H1 (cell line): Measurements from ENCODE around the gene RINT1. TPM values are rescaled to one million over a fixed set of nuclear protein-coding genes. Genes with fewer than 3 reads are reported as not detected.

ENCODE experiments used
- CTCF ChIA-PET: fragments of 300-600 bp; sonication (Branson Sonifier 250); formaldehyde crosslinking; loops from one replicate; lab custom pipeline; 2021; ENCODE audit not compliant: partially characterized antibody; lab: Charles Lee
- POLR2A ChIA-PET: fragments of 300-600 bp; sonication (Branson Sonifier 250); formaldehyde crosslinking; loops from one replicate; lab custom pipeline; 2021; ENCODE audit warnings: inconsistent platforms; ENCODE audit not compliant: partially characterized antibody; lab: Charles Lee
- DNase-seq, 2 experiments: peaks; one replicate each; pipeline versions ENCODE4 v3.0.0 to v3.0.0-alpha.2; 2010 to 2022; ENCODE audit warnings: low spot score in 2 of 2, low read depth in 1 of 2, mixed read lengths in 1 of 2
- FAIRE-seq: peaks from 2 replicates; lab custom pipeline; 2011; peaks lifted over from hg19 to GRCh38; lab: Jason Lieb, UNC
- H2AFZ ChIP-seq: 2 replicates; pipeline ENCODE4 v1.8.1; 2012; ENCODE audit warnings: low read length, inconsistent platforms
- H2AK5ac ChIP-seq: 2 replicates; pipeline ENCODE4 v1.6.1; 2013; ENCODE audit warnings: low read depth, low read length
- H2BK120ac ChIP-seq: replicated peaks from 2 replicates; pipeline ENCODE3; 2013; ENCODE audit warnings: low read depth, low read length, inconsistent platforms
- H2BK12ac ChIP-seq: 2 replicates; pipeline ENCODE4 v1.6.1; 2013; ENCODE audit warnings: low read depth, low read length
- H2BK15ac ChIP-seq: 2 replicates; pipeline ENCODE4 v1.6.1; 2013; ENCODE audit warnings: low read length
- H2BK20ac ChIP-seq: 2 replicates; pipeline ENCODE4 v1.6.1; 2013; ENCODE audit warnings: low read length
- H2BK5ac ChIP-seq: 2 replicates; pipeline ENCODE4 v1.6.1; 2013; ENCODE audit warnings: low read depth, low read length
- H3K14ac ChIP-seq: 2 replicates; pipeline ENCODE4 v1.6.1; 2013; ENCODE audit warnings: inconsistent platforms; ENCODE audit not compliant: insufficient read length
- H3K18ac ChIP-seq: 2 replicates; pipeline ENCODE4 v1.6.1; 2013; ENCODE audit warnings: low read length; ENCODE audit errors: extremely low read depth
- H3K23ac ChIP-seq: 2 replicates; pipeline ENCODE4 v1.6.1; 2013; ENCODE audit warnings: inconsistent platforms; ENCODE audit not compliant: insufficient read length
- H3K23me2 ChIP-seq: 2 replicates; pipeline ENCODE4 v1.6.1; 2013; ENCODE audit warnings: low read depth, low read length
- H3K27ac ChIP-seq: 2 replicates; pipeline ENCODE4 v1.6.1; 2011; ENCODE audit warnings: low read depth, low read length, inconsistent platforms
- H3K27me3 ChIP-seq, 4 experiments: replicated peaks in 1 of 4; 1 replicate in 1 of 4; 2 replicates in 3 of 4; pipeline versions ENCODE4 v1.6.1 to v1.8.1; 2011 to 2013; ENCODE audit warnings: low read length in 3 of 4, mild to moderate bottlenecking in 3 of 4, inconsistent platforms in 2 of 4, mixed read lengths in 2 of 4, moderate library complexity in 1 of 4; ENCODE audit not compliant: control insufficient read depth in 3 of 4, insufficient read depth in 3 of 4; ENCODE audit errors: extremely low read depth in 1 of 4
- H3K36me3 ChIP-seq, 4 experiments: 2 replicates each; pipeline versions ENCODE4 v1.6.1 to v1.8.1; 2011 to 2013; ENCODE audit warnings: mild to moderate bottlenecking in 4 of 4, low read length in 3 of 4, moderate library complexity in 2 of 4, control low read depth in 1 of 4, inconsistent platforms in 1 of 4; ENCODE audit not compliant: insufficient read depth in 4 of 4, control insufficient read depth in 2 of 4
- H3K4ac ChIP-seq: replicated peaks from 2 replicates; pipeline ENCODE3; 2013; ENCODE audit warnings: low read length, low read depth, mixed read lengths, inconsistent platforms; ENCODE audit not compliant: insufficient read length
- H3K4me1 ChIP-seq, 4 experiments: replicated peaks in 1 of 4; 1 replicate in 1 of 4; 2 replicates in 3 of 4; pipeline versions ENCODE4 v1.6.1 to v1.8.1; 2011 to 2013; ENCODE audit warnings: low read length in 3 of 4, inconsistent platforms in 2 of 4, mixed read lengths in 1 of 4; ENCODE audit not compliant: insufficient read depth in 4 of 4, control insufficient read depth in 3 of 4
- H3K4me2 ChIP-seq, 2 experiments: 2 replicates each; pipeline versions ENCODE4 v1.6.1 to v1.8.1; 2011 to 2013; ENCODE audit warnings: low read depth in 2 of 2, low read length in 2 of 2, control low read depth in 1 of 2, inconsistent platforms in 1 of 2, mild to moderate bottlenecking in 1 of 2; ENCODE audit not compliant: insufficient read depth in 1 of 2
- H3K4me3 ChIP-seq, 4 experiments: fragments of 200-600, 300-600 bp in 1 of 4; sonication (generic), shearing (Covaris generic), sonication (Bioruptor Twin) in 1 of 4; 2 replicates each; pipeline versions ENCODE4 v1.5.1 to v1.8.1; 2011 to 2016; ENCODE audit warnings: low read length in 4 of 4, low read depth in 3 of 4, control low read depth in 2 of 4, inconsistent platforms in 2 of 4, mild to moderate bottlenecking in 2 of 4, mixed read lengths in 1 of 4, moderate library complexity in 1 of 4; ENCODE audit not compliant: insufficient read depth in 2 of 4; ENCODE audit errors: extremely low read depth in 1 of 4
- H3K56ac ChIP-seq: replicated peaks from 2 replicates; pipeline ENCODE3; 2013; ENCODE audit warnings: low read depth, mild to moderate bottlenecking, mixed read lengths, low read length, inconsistent platforms; ENCODE audit not compliant: insufficient read length
- H3K79me1 ChIP-seq: 2 replicates; pipeline ENCODE4 v1.6.1; 2013; ENCODE audit warnings: low read depth, low read length, control low read depth
- H3K79me2 ChIP-seq, 2 experiments: 2 replicates each; pipeline versions ENCODE4 v1.6.1 to v1.8.1; 2012 to 2013; ENCODE audit warnings: low read length in 2 of 2, mild to moderate bottlenecking in 2 of 2, inconsistent platforms in 1 of 2; ENCODE audit not compliant: insufficient read depth in 2 of 2, control insufficient read depth in 1 of 2
- H3K9ac ChIP-seq, 4 experiments: replicated peaks in 1 of 4; 1 replicate in 1 of 4; 2 replicates in 3 of 4; pipeline versions ENCODE4 v1.6.1 to v1.8.1; 2011 to 2013; ENCODE audit warnings: low read depth in 3 of 4, low read length in 3 of 4, control low read depth in 2 of 4, mild to moderate bottlenecking in 2 of 4, moderate library complexity in 2 of 4, inconsistent platforms in 1 of 4; ENCODE audit errors: extremely low read depth in 1 of 4
- H3K9me3 ChIP-seq, 2 experiments: 2 replicates each; pipeline versions ENCODE4 v1.6.1 to v1.8.1; 2012 to 2013; ENCODE audit warnings: mild to moderate bottlenecking in 2 of 2, moderate library complexity in 2 of 2, control low read depth in 1 of 2, inconsistent platforms in 1 of 2, low read depth in 1 of 2, low read length in 1 of 2, mixed read lengths in 1 of 2; ENCODE audit not compliant: insufficient read depth in 2 of 2
- H4K20me1 ChIP-seq, 2 experiments: replicated peaks in 1 of 2; 2 replicates each; pipeline versions ENCODE3 to v1.8.1; 2011 to 2013; ENCODE audit warnings: inconsistent platforms in 2 of 2, low read length in 2 of 2, mild to moderate bottlenecking in 1 of 2; ENCODE audit not compliant: insufficient read depth in 2 of 2, control insufficient read depth in 1 of 2
- H4K5ac ChIP-seq: 2 replicates; pipeline ENCODE4 v1.6.1; 2013; ENCODE audit warnings: low read length, low read depth, mixed read lengths, inconsistent platforms; ENCODE audit not compliant: insufficient read length
- H4K8ac ChIP-seq: 2 replicates; pipeline ENCODE4 v1.8.0; 2013; ENCODE audit warnings: mild to moderate bottlenecking, moderate library complexity, low read length, inconsistent platforms; ENCODE audit not compliant: insufficient read depth; ENCODE audit errors: extremely low read depth
- H4K91ac ChIP-seq: replicated peaks from 2 replicates; pipeline ENCODE3; 2013; ENCODE audit warnings: low read length, mixed read lengths, inconsistent platforms; ENCODE audit not compliant: insufficient read length
- GABPA ChIP-seq: IDR thresholded peaks from 2 replicates; pipeline ENCODE4 v1.6.1; 2011; ENCODE audit warnings: mild to moderate bottlenecking, low read length, moderate library complexity, borderline replicate concordance; ENCODE audit not compliant: insufficient read depth
- HDAC2 ChIP-seq, 2 experiments: fragments of 300-600 bp in 1 of 2; sonication (generic) in 1 of 2; IDR thresholded peaks; 2 replicates each; pipeline ENCODE4 v1.6.1; 2011 to 2012; ENCODE audit warnings: low read depth in 2 of 2, low read length in 2 of 2, mild to moderate bottlenecking in 2 of 2, moderate library complexity in 2 of 2, borderline replicate concordance in 1 of 2, inconsistent platforms in 1 of 2
- RAD21 ChIP-seq, 2 experiments: IDR thresholded peaks in 1 of 2; conservative IDR thresholded peaks in 1 of 2; 2 replicates each; pipeline ENCODE4 v1.6.1; 2011; ENCODE audit warnings: low read depth in 2 of 2, low read length in 2 of 2, improper control_type of control experiment in 1 of 2, inconsistent platforms in 1 of 2, mild to moderate bottlenecking in 1 of 2, moderate library complexity in 1 of 2
- SIN3A ChIP-seq, 2 experiments: IDR thresholded peaks in 1 of 2; conservative IDR thresholded peaks in 1 of 2; 2 replicates each; pipeline ENCODE4 v1.6.1; 2011 to 2012; ENCODE audit warnings: low read length in 2 of 2, improper control_type of control experiment in 1 of 2, low read depth in 1 of 2, mild to moderate bottlenecking in 1 of 2
- YY1 ChIP-seq: IDR thresholded peaks from 2 replicates; pipeline ENCODE4 v1.6.1; 2011; ENCODE audit warnings: low read depth, mild to moderate bottlenecking, low read length
- WGBS, 2 experiments: shearing (Covaris generic) in 1 of 2; methylation state at CpG; one replicate each; pipeline versions ENCODE4 v1.1.6 to v1.1.7; 2013 to 2015; ENCODE audit warnings: low lambda C conversion rate in 2 of 2, mixed read lengths in 2 of 2, inconsistent platforms in 1 of 2, low coverage in 1 of 2, missing lambda C conversion rate in 1 of 2; ENCODE audit not compliant: insufficient replicate concordance in 2 of 2, insufficient coverage in 1 of 2, insufficient read length in 1 of 2; ENCODE audit errors: extremely low coverage in 1 of 2, missing lambda C conversion rate in 1 of 2; 5-methylcytosine and 5-hydroxymethylcytosine counted together
- polyA plus RNA-seq, 7 experiments: library from polyadenylated mRNA; depleted of rRNA in 3 of 7; stranded (reverse) in 5 of 7; unstranded in 2 of 7; fragments of >200 nt in 5 of 7; fragments of 200-250 nt in 2 of 7; gene quantifications; 1 replicate in 5 of 7; 2 replicates in 1 of 7; 4 replicates in 1 of 7; pipeline versions ENCODE4 v1.2.1 to v1.2.3, GENCODE V29; 2011 to 2013; ENCODE audit warnings: missing spikeins in 2 of 7, mixed read lengths in 2 of 7
- total RNA-seq: library from RNA; stranded (reverse); fragmentation: NEBNext Ultra II Directional; extraction: Animal tissue kit (Norgen Biotek cat#: 25700); gene quantifications from 2 replicates; pipeline ENCODE4 v1.2.1, GENCODE V29; 2021
- TF ChIP-seq, protein P1 (sequence below), 3 experiments: IDR thresholded peaks; 1 replicate in 2 of 3; 2 replicates in 1 of 3; pipeline versions ENCODE4 v1.5.1 to v1.6.1; 2011; ENCODE audit warnings: low read length in 3 of 3, mild to moderate bottlenecking in 3 of 3, inconsistent platforms in 2 of 3, low read depth in 1 of 3, moderate library complexity in 1 of 3; ENCODE audit not compliant: insufficient read depth in 1 of 3; ENCODE audit errors: control extremely low read depth in 1 of 3

RINT1 gene
- total and polyA plus RNA-seq, 2 of the 8 experiments (the other 6 are each of a cell fraction or from before 2014, with no cell fraction given), result 7.8 to 21.8 TPM

DNA sequence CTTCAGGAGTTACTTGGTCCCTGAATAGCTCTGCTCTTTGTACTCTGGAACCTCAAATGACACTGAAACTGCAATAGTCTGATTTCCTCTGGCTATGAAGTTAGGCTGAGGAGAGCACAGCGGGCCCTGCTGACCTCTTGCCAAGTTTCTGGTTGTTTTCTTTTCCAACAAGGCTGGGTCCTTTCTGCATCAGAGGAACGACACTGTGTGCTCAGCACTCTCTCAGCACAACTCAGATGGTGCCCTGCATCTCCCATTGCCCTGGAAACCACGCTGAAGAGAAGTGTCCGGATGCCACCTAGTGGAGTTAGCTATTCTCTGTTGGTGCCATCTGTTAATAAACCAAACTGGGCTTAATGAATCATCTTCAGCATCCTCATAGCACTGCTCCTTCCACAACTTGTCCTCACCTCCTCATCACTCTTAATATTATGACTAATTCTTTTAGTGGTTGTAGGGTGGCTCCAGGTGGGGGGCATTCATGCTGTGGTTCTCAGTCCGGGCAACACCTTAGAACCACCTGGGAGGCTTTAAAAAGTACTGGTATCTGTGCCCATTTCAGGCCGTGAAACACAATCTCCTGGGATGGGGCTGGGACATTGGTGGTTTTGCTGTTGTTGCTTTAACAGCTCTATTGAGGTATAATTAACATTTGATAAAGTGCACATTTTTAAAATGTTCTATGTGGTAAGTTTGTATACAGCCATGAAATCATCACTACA, 57.5 kb downstream of the RINT1 start:
- Histone ChIP-seq H4K8ac (no peak overlapping the region), H3K23me2 (no peaks in the 10 kb centered on the region), H3K14ac (no peak overlapping the region), H3K27ac (no peak overlapping the region), H3K18ac (no peak overlapping the region), H3K79me2 (no peaks in the 10 kb centered on the region), H2BK12ac (no peak overlapping the region), H3K9ac (no peak overlapping the region), H3K79me1 (no peaks in the 10 kb centered on the region), H2AK5ac (no peak overlapping the region), H3K4me2 (no peak overlapping the region), H3K4me3 (no peak overlapping the region), H3K4me1 (peaks cover 0 to 2% (median 0%) of the 10 kb centered on the region in 4 experiments; a peak in 1 of 7 replicates), H4K91ac (no peak overlapping the region), H3K36me3 (no peaks in the 10 kb centered on the region), H2BK5ac (no peak overlapping the region), H3K56ac (no peak overlapping the region), H4K5ac (no peak overlapping the region), H4K20me1 (no peaks in the 10 kb centered on the region), H3K23ac (no peak overlapping the region), H3K9me3 (0 out of 4 replicates have a peak, but pooled peaks cover 0 to 3% of the 10 kb centered on the region in 2 experiments), H2BK20ac (no peak overlapping the region), H2BK15ac (no peak overlapping the region), H2BK120ac (no peak overlapping the region), H3K4ac (no peak overlapping the region), H3K27me3 (no peaks in the 10 kb centered on the region), H2AFZ (peak overlapping the region; percentile 29; the same call in 1 of the 2 replicates)
- FAIRE-seq (peak; percentile 95), DNase-seq (no peak)
- WGBS, 2 experiments, result 54% methylated on average over 6 of the region's 6 CpGs; no CpG with 5 or more reads in 1 of the 2 experiments
- CTCF ChIA-PET, result interaction anchor here (0.8 to 2.9 kb wide), 22 partner anchors 8 to 609 kb away, joined by 3 to 13 read pairs (median 4); partner anchors contain the start of genes EFCAB10 and RINT1
- TF ChIP-seq GABPA, result no peak
- no peak for TF ChIP-seq HDAC2 (IDR thresholded peaks at IDR 0.05; ENCODE audit: borderline replicate concordance in 1 of 2, low read depth in 2 of 2, low read length in 2 of 2)
- TF ChIP-seq YY1, result peak; percentile 32; the same call in 1 of the 2 replicates
- TF ChIP-seq, protein P1, sequence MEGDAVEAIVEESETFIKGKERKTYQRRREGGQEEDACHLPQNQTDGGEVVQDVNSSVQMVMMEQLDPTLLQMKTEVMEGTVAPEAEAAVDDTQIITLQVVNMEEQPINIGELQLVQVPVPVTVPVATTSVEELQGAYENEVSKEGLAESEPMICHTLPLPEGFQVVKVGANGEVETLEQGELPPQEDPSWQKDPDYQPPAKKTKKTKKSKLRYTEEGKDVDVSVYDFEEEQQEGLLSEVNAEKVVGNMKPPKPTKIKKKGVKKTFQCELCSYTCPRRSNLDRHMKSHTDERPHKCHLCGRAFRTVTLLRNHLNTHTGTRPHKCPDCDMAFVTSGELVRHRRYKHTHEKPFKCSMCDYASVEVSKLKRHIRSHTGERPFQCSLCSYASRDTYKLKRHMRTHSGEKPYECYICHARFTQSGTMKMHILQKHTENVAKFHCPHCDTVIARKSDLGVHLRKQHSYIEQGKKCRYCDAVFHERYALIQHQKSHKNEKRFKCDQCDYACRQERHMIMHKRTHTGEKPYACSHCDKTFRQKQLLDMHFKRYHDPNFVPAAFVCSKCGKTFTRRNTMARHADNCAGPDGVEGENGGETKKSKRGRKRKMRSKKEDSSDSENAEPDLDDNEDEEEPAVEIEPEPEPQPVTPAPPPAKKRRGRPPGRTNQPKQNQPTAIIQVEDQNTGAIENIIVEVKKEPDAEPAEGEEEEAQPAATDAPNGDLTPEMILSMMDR (IDR thresholded peaks at IDR 0.05; ENCODE audit: control extremely low read depth in 1 of 3, insufficient read depth in 1 of 3, low read depth in 1 of 3, low read length in 3 of 3), result peak; percentile 51 to 91 (median 77)
- peak in 1 of 2 experiments; percentile 75; a peak in 1 of 4 replicates for TF ChIP-seq SIN3A (conservative IDR thresholded peaks at IDR 0.05 in 1 of 2, IDR thresholded peaks at IDR 0.05 in 1 of 2; ENCODE audit: low read depth in 1 of 2, low read length in 2 of 2)
- peak; percentile 93 to 95 for TF ChIP-seq RAD21 (IDR thresholded peaks at IDR 0.05 in 1 of 2, conservative IDR thresholded peaks at IDR 0.05 in 1 of 2; ENCODE audit: low read depth in 2 of 2, low read length in 2 of 2)
- POLR2A ChIA-PET, result interaction anchor here (1.2 kb wide), 1 partner anchor 26 kb away, joined by 3 read pairs; no protein-coding TSS in a partner anchor
